NCI-H146 treated with DMSO at 0.1 percent for 48 hours (cell line): ENCODE results near the gene C16orf74.

Experiments
- DNase-seq: peaks from one replicate; lab custom pipeline; 2025; ENCODE audit not compliant: unreplicated experiment; lab: John Stamatoyannopoulos, UW

The C16orf74 gene

GRCh38 chr16:85658504-85659326, 92.2 kb downstream of the C16orf74 start:
- no peak for DNase-seq

GRCh38 chr16:85657996-85658395, 92.9 kb downstream of the C16orf74 start:
- DNase-seq, result no peak
